ENCODE measurements around the gene PDE4B. TPM values are rescaled to one million over a fixed set of nuclear protein-coding genes. Genes with fewer than 3 reads are reported as not detected.

Gene PDE4B
- total and polyA plus RNA-seq, 2 donors from 2014 or later = 2.0 to 8.7 TPM

DNA sequence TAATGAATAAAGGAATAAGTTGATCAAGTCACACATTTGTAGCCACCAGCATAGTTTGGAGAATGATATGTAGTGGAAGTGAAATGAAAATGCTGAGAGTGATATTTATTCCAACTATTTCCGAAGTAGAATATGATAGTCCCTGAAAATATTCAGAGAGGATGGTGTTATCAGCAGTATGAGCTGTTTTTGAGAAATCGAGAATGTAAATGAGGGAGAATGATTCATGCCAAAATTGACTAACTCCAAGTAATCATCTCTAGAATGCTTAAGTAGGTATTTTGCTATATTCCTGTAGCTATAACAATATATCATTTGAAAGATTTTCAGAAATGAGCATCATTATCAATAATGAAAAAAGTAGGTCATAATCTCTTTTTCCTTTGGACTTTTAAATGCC lies 178.9 kb downstream of the PDE4B start:
- Histone ChIP-seq H3K36me3 (ENCODE audit: control insufficient read depth in 2 of 3, insufficient read depth in 3 of 3, low read length in 3 of 3) (no peaks in the 10 kb centered on the region), H3K9ac (ENCODE audit: low read length in 3 of 3) (no peak overlapping the region), H3K4me1 (ENCODE audit: control insufficient read depth in 2 of 3, insufficient read depth in 2 of 3, low read depth in 1 of 3, low read length in 3 of 3) (no peaks in the 10 kb centered on the region), H3K4me3 (ENCODE audit: low read length in 3 of 3) (no peak overlapping the region), H3K27me3 (ENCODE audit: control insufficient read depth, insufficient read depth, low read length) (no peaks in the 10 kb centered on the region), H3K9me3 (ENCODE audit: control insufficient read depth in 2 of 3, insufficient read depth in 1 of 3, low read length in 3 of 3) (peaks cover 0 to 11% (median 0%) of the 10 kb centered on the region in 3 donors), H3K27ac (ENCODE audit: low read depth in 2 of 2, low read length in 2 of 2) (no peak overlapping the region)
- intact Hi-C loops (cut with DNase I) = no loop called here
- TF ChIP-seq CTCF (IDR thresholded peaks at IDR 0.05; ENCODE audit: borderline replicate concordance, extremely low read depth, insufficient read depth) = no peak
- no peak for FAIRE-seq
- DNase-seq = no peak

DNA sequence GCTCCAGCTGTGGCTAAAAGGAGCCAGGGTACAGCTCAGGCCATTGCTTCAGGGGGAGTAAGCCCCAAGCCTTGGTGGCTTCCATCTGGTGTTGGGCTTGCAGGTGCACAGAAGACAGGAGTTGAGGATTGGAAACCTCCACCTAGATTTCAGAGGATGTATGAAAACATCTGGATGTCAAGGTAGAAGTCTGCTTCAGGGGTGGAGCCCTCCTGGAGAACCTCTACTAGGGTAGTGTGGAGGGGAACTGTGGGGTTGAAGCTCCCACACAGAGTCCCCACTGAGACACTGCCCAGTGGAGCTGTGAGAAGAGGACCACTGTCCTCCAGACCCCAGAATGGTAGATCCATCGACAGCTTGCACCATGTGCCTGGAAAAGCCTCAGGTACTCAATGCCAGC lies 183.0 kb downstream of the PDE4B start:
- Histone ChIP-seq H3K27me3 (ENCODE audit: control insufficient read depth, insufficient read depth, low read length) (no peaks in the 10 kb centered on the region), H3K36me3 (ENCODE audit: control insufficient read depth in 2 of 3, insufficient read depth in 3 of 3, low read length in 3 of 3) (no peaks in the 10 kb centered on the region), H3K4me1 (ENCODE audit: control insufficient read depth in 2 of 3, insufficient read depth in 2 of 3, low read depth in 1 of 3, low read length in 3 of 3) (no peaks in the 10 kb centered on the region), H3K9ac (ENCODE audit: low read length in 3 of 3) (no peak overlapping the region), H3K27ac (ENCODE audit: low read depth in 2 of 2, low read length in 2 of 2) (no peak overlapping the region), H3K4me3 (ENCODE audit: low read length in 3 of 3) (no peak overlapping the region), H3K9me3 (ENCODE audit: control insufficient read depth in 2 of 3, insufficient read depth in 1 of 3, low read length in 3 of 3) (peaks cover 0 to 11% (median 0%) of the 10 kb centered on the region in 3 donors)
- DNase-seq (no peak), FAIRE-seq (no peak)
- no peak for TF ChIP-seq CTCF (IDR thresholded peaks at IDR 0.05; ENCODE audit: borderline replicate concordance, extremely low read depth, insufficient read depth)
- intact Hi-C loops (cut with DNase I) = no loop called here

DNA sequence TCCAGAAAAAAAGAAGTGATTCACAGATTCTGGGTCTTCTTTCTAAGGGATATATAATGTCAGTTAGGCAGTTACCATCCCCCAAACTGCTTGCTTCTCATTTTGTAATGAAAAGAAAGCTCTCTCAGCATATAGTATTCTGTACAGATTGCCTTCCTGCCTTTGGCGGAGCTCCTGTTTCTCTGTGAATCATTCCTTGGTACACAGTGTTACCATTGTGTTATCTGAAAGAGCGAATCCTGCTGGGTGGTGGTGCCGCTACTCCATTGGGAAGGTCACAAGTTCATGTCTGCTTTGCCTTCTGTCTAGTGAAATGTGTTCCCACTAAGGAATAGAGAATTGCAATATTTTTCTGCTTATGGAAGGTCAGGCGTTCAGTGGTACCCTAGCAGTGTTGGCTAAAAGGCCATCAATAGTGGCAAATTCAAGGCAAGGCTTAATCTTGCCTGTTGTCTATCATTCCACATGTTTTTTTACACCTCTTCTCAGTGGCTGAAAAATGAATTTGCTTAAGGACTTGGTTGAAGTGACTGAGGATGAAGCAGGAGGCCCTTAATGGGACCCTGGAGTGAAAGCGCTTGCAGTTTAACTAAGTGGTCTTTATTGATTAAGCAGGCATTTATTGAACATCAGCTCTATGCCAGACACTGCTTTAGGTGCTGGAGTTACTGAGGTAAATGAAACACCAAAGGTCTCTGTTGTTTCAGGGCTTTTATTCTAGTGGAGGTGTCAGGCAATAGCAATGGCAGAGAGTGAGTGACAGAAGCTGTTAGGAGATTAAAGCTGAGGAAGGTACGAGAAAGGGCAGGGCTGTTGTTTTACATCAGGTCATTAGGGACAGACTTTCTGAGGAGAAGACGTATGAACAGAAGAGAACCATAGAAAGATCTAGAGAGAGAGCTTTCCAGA lies 186.7 kb downstream of the PDE4B start:
- Histone ChIP-seq H3K4me1 (ENCODE audit: control insufficient read depth in 2 of 3, insufficient read depth in 2 of 3, low read depth in 1 of 3, low read length in 3 of 3) (no peaks in the 10 kb centered on the region), H3K9ac (ENCODE audit: low read length in 3 of 3) (no peak overlapping the region), H3K27me3 (ENCODE audit: control insufficient read depth, insufficient read depth, low read length) (no peaks in the 10 kb centered on the region), H3K9me3 (ENCODE audit: control insufficient read depth in 2 of 3, insufficient read depth in 1 of 3, low read length in 3 of 3) (peaks cover 0 to 11% (median 0%) of the 10 kb centered on the region in 3 donors), H3K4me3 (ENCODE audit: low read length in 3 of 3) (no peak overlapping the region), H3K36me3 (ENCODE audit: control insufficient read depth in 2 of 3, insufficient read depth in 3 of 3, low read length in 3 of 3) (no peaks in the 10 kb centered on the region), H3K27ac (ENCODE audit: low read depth in 2 of 2, low read length in 2 of 2) (no peak overlapping the region)
- no peak for TF ChIP-seq CTCF (IDR thresholded peaks at IDR 0.05; ENCODE audit: borderline replicate concordance, extremely low read depth, insufficient read depth)
- intact Hi-C loops (cut with DNase I) = no loop called here
- DNase-seq (no peak), FAIRE-seq (no peak)

Data from kidney (tissue), 14 donors.